GM18873 (cell line): ENCODE results near the gene TSPAN32.

Experiments used
- ATAC-seq: cut with Tn5 transposase; IDR thresholded peaks from one replicate; pipeline ENCODE4 v1.9.1; 2021; ENCODE audit warnings: mild to moderate bottlenecking, moderate library complexity, moderate number of reproducible peaks; ENCODE audit not compliant: unreplicated experiment, low FRiP score

The TSPAN32 gene, protein sequence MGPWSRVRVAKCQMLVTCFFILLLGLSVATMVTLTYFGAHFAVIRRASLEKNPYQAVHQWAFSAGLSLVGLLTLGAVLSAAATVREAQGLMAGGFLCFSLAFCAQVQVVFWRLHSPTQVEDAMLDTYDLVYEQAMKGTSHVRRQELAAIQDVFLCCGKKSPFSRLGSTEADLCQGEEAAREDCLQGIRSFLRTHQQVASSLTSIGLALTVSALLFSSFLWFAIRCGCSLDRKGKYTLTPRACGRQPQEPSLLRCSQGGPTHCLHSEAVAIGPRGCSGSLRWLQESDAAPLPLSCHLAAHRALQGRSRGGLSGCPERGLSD

DNA sequence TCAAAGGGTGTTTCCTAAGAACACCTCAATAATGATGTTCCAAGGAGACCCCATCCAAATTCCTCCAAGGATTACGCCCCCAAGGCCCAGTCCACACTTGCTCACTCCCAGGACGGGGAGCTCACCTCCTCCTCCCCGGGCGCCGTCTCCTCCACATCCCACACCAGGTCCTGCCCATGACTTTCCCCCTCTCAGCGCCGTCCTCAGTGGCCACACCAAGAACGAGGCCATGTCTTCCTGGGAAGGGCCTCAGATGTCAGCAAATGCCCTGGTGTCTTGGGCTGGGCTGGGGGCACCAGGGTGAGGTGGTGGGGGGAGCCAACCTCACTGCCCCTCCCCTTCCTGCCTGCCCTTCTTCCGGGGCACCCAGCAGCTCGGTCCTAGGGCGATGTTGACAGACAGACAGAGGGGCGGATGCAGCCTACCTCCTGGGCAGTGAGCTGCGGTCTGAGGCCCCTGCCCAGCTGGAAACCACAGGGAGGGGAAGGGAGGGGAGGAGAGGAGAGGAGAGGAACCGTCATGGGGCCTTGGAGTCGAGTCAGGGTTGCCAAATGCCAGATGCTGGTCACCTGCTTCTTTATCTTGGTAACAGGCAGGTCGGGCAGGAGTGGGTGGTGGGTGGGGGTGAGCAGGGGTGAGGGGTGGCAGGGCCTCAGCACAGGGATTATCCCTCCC lies at the start of gene TSPAN32, which contains the start of gene C11orf21:
TSS of gene TSPAN32 (plus strand) at position 383 of the 675 bp plus-strand sequence. CDS start at position 520, 137 bp downstream.
TSS of gene C11orf21 (minus strand) at position 288 of the 675 bp plus-strand sequence. CDS start at position 178, 110 bp downstream.
- ATAC-seq = no peak

DNA sequence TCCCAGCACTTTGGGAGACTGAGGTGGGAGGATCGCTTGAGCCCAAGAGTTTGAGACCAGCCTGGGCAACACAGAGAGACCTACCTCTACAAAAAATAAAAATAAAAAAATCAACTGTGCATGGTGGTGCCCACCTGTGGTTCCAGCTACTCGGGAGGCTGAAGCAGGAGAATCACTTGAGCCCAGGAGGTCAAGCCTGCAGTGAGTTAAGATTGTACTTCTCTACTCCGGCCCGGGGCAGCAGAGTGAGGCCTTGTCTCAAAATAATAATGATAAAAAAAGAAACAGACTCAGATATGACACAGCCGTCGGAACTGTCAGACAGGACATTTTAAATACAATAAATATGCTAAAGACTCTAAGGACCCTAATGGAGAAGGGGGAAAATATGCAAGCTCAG lies 49.8 kb upstream of the TSPAN32 start:
- ATAC-seq = no peak

DNA sequence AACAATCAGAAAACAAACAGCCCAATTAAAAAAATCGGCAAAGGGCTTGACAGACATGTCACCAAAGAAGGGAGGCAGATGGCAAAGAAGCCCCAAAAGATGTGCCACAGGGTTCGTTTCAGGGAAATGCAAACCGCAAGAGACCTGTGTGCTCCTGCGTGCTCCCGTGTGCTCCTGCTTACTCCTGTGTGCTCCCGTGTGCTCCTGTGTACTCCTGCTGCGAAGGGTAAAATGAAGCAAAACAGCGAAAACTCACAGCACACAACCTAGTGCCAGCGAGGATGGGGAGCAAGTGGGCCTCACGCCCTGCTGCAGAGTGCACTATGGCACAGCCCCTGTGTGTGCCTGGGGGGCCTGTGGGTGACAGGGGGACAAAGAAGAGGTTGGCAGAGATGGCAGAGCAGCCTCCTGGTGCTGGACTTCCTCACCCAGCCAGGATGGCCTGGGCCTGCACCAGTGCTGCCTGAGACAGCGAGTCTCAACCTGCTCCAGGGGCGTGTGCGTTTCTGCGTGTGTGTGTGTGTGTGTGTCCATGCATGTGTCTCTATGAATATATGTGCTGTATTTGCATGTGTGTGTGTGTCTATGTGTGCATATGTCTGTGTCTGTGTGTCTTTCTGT lies 45.4 kb upstream of the TSPAN32 start:
- ATAC-seq = no peak

DNA sequence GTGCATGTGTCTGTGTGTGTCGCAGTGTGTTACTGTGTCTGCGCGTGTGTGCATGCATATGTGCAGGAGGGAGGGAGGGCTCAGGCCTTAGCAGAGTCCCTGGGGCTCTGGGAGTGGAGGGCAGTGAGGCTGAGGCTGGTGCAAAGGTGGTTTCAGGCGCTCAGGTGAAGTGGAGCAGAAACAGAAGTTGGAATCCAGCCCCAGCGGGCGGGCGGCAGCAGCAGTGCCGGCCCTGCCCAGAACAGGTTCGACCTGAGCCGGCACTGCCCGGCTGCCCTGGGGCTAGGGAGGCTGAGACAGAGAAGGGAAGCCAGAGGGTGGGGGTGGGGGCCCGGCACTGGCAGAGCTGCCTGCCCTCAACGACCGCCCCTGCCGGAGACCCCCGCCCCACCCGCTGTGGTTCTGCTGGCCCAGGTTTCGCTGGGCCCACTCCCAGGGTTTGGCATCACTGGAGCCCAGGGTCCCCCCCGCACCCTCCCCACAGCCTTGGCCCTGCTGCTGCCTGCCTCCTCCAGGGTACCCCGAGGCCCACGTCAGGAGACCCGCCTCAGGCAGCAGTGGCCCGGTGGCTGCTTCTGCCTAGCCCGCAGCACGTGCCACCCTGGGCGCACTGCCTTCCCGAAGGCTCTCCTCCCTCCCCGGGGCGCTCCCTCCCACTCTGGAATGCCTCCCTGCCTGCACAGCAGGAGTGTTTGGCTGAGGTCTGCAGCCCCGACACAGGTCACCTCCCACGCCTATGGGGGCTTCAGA lies 44.7 kb upstream of the TSPAN32 start:
- ATAC-seq = no peak

DNA sequence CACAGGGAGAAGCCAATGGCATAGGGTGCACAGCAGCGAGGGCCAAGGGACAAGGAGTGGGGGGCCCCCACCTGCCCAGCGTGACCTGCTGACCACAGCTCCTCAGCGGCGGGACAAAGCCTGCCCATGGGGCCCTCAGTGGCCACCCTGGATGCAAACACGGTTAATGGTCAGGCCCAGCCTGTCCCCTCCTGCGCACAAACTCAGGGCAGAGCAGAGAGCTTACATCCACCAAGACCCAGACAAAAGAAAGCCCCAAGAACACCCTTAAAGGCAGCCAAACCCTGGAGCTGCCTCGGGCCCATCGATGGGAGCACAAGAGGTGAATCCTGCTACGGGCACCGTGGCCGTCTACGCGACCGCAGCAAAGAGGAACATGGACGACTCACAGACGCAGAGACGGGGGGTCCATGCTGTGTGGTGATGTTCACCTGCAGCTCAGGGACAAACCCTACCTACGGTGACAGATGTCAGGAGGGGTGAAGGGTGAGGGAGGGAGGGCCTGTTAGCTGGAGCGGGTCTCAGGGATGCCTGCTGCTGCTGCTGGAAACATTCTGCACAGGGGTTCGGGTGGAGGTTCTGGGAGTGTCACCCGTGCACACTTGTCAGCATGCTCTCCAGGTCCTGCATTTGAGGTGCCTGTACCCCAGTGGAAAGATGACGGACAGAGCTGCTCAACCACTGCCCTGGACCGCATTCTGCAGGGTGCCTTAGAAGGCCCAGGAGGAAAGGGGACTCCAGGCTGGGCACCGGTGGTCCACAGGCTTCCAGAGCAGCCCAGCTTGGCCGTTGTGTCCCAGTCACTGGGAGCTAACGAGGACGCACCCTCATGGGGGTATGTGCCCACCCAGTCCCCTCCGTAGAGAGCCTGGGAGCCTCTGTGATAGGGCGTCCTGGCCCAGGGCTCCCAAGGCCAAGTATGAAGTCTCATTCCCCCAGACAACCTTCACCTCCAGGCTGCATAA lies 43.0 kb upstream of the TSPAN32 start:
- ATAC-seq = no peak

DNA sequence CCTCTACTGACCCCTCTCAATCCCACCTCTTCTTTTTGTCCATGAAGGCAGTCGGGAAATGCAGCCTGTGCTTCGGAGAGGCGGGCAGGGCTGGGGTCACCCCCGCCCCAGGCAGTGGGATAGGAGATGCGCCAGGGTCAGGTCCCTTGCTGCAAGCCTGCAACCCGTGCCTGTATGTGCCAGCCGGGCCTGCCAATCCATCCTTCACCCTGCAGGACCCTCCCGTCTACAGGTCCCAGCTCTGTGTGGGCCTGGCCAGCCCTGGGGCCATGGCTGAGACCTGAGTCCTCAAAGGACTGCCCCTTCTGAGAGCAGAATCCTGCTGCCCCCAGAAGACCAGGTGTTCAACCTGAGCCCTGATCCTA lies 42.4 kb upstream of the TSPAN32 start:
- no peak for ATAC-seq

DNA sequence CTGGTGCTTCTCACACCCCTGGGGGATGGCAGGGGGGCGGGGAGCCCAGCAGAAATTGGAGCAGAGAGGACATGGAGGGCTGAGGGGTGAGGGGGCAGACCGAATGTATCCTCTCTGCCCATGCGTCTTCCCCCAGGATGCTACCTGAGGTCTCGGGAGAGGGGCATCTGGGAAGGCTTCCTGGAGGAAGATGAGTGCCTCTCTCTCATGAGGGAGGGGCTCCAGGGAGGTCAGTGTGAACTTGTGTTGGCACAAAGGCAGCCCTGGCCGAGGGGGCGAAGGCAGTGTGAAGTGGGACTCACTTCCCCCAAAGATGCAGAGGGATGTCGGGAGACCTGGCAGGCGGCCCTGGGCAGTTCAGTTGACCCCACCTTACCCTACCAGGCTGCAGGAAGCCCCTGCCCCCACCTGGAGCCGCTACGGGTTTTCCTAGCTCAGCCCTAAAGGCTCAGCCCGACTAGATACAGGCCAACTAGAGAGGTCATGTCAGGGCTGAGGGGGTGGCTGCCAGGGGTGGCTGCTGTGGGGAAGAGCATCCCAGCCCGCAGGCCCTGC lies 41.8 kb upstream of the TSPAN32 start:
- no peak for ATAC-seq

DNA sequence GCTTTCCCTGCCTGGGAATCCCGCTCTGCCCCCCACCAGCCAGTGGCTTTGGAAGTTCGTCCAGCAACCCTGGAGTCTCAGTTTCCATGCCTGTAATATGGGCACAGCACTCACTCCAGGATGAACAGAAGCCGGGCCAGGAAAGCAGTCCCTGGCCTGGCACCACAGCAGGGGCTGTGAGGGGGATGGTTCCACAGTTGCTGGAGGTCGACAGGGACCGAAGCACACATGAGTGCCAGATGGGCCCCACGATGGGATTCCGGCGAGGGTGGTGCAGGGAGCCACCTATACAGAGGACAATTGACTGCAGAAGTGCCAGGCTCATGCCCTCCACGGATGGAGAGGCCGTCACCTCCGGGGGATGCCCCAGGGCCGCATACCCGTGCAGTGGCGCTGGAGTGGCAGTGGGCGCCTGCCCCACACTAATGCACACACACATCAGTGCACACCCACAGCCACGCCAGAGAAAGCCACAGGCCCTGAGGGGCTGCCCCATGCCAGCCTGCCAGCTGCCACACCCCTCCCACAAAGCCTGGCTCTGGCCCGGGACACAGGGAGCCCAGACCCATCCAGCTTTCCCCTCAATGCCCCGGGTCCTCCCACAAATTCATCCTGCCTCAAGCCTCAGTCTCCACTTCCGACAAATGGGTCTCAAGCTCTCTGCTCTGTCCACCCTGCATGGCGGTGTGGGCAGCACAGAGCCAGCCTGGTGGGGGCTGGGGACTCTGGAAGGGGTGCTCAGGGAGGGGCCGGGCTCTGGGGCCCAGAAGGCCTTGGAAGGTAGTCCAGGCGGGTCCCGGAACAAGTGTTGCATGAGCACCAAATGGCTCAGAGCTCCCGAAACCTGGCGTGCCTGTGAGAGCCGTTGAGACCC lies 41.1 kb upstream of the TSPAN32 start:
- ATAC-seq = no peak

DNA sequence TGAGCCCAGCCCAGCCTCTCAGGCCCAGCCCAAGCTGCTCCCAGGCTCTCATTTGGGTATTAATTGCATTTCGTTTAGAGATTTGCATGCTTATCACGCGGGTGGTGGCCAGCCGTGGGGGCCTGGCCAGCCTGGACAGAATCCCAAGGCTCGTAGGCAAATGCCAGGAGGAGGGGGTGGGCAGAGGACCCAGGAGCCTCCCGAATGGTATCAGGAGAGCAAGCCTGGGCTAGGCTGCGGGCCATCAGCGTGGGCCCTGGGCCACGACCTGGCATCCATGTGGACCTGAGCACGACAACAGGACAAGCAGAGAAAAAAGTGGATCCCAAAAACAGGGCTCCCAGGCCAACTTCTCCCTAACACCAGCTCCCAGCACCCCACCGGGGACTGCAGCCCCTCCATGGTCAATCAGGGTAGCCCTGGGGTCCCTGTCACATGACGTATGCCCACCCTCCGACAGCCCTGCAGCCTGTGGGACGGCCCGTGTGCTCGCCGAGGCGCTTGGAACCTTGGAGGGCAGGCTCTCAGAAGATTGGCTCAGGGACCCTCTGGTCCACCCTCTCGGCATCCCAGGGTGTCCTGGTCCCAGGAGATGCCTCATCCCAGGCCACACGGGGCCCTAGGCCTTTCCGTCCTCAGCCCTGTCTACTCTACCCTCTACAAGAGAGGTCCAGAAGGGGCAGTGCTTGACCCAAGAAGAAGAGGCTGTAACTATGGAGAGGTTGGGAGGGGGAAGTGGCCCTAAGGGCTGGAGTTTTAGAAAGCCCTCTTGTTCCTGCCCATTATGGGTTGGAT lies 40.2 kb upstream of the TSPAN32 start:
- ATAC-seq = no peak

DNA sequence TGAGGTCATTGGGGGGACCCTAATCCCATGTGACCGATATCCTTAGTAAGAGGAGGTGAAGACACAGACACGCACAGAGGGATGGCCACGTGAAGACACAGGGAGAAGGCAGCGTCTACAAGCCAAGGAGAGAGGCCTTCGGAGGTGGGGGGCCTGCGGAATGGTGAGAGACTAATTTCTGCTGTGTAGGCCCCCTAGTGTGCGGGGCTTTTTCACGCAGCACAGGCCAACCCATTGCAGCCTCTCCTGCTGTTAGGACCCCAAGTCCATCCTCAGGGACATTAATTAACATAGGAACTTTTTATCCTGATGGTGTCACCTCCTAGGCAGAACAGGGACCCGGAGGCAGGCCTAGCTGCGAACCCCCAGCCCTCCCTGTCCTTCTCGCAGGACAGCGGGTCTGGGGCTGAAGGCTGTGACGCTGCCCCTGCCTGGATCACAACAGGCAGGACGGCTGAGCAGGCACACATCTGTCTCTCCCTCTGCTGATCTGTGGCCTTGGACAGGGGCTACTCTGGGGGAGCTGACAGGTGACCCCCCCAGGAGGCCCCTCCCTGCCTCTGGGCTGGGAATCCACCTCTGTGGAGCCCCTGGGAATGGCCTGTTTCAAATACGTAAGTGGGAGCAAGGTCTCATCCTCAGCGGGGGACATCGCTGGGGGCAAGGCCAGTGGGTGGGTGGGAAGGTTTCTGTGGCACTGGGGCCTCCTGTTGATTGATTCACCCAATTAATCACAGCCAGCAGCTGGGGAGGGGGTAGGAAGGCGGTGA lies 39.3 kb upstream of the TSPAN32 start:
- no peak for ATAC-seq

DNA sequence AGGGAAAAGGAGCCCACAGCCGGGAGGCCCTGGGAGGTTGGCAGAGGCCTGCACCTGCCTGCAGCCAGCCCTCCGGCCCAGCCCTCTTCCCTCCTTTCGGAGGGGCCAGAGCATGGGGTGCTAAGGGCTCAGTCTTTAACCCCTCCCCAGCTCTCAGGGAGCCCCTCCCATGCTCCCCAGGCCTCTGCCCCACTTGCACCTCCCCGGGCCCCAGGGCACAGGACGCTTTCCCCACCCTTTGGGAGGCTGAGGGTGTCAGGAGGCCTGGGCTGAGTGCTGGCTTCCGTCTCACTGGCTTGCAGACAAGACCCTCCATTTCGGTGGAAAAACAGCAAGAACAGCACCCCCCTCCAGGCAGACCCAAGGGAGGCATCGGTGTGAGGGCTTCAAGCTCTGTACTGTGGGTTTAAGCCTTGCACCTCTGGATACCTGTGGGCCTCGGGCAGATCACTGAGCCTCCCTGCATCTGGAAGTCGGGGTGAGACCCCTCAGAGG lies 38.7 kb upstream of the TSPAN32 start:
- ATAC-seq = no peak

DNA sequence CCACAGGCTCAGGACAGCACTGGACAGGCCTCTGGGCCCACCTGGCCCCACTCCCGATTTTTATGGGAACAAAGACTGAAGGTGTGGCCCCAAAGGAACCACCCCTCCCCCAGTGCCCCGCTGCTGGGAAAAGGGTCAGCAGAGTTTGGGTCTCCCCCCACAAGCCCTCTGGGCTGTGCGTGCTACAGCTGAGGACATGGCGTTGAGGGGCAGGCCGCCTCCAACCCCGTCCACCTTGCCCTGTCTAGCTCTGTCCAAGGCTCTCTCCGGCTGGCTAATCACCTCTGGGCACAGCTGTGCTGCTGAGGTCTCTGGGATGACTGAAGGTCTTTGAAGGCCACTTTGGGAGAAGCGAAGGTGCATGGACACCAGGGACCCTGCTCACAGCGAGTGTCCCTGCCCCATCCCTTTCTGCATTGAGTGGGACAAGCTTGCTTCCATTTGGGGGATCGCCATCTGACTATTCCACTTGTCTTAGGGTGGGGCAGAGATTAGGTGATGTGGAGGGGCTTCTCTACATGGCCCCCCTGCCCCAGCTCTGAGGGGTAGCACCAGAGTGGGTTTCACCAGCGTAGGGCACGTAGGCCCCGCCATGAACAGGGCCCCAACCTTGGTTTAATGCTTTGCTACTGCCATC lies 38.0 kb upstream of the TSPAN32 start:
- no peak for ATAC-seq

DNA sequence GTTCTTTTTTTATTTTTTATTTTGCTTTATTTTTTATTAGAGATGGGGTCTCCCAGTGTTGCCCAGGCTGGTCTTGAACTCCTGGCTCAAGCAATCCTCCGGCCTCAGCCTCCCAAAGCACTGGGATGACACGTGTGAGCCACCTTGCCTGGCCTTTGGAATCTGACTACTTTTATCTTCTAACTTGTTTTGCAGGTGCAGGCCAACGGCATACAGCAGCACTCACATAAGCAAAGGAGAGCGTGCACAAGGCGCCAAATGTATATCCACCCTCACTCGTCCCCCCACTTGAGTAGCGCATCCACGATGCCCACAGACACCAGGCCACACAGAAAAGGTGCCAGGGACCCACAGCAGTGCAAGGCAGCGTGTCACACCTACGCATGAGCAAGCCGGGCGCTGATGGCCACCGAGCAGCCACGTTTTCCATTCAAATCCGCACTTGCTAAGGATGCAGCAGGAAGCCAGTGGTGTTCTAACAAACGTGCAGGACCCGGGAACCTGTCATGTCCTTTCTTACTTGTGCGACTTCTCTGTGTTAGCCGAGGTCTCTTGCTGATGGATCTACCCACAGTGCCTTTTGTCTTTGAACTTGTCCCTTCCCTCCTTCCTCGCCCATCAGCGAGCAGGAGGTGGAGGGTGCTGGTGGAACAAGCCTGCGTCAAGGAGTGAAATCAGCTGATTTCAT lies 37.3 kb upstream of the TSPAN32 start:
- no peak for ATAC-seq

DNA sequence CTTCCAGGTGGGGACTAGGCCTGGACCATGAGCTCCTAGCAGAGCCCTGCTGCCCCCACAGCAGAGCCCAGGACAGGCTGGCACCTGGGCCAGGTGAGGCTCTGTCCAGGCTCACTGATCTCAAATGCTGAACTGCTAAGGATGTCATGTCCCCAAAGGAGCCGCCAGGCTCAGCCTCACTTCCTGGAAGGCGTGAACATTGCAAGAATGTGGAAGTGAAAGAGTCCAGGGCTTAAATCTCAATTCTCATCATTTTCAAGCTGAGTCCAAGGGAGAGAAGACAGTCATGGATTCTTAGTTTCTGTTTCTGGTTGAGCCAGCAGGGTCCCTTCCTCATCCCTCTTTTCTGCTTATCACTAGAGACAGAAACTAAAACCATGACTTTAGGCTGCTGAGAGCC lies 36.4 kb upstream of the TSPAN32 start:
- ATAC-seq = no peak

DNA sequence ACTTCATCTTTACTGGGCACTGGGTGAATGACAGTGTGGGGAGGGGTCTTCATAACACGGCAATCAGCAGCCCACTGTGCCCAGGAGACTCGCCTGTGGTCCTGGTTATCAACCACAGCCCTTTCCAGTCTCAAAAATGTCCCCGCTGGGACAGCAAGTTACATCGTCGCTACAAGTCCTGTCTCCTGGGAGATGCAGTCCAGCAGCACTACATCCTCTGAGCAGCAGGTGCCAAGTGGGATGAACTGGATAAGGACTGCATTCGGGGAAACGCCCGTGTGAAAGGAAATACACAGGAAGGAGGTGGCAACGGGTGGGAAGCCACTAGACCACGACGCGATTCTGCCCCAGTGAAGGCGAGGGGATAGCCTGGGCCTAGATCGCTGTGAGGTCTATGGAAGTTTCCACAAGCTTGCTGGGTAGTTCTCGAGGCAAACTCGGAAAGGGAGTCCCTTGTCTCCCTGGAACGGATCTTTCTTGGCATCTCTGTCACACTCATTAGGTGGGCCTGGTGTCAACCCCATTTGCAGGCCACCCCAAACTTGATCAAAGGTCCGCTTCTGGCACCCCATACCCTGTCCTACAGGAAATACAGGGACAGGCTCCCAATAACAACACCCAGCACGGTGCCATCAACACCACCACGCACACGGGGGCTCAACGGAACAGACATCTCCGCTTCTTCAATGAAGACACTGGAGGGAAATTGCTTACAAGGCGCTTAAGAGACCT lies 35.8 kb upstream of the TSPAN32 start:
- ATAC-seq = no peak
